B cell (primary cell): ENCODE data around the gene CCDC102A.

Experiments used
- EZH2 ChIP-seq: IDR thresholded peaks from 2 replicates; pipeline ENCODE4 v1.6.1; 2012; ENCODE audit warnings: borderline replicate concordance, low read depth, mild to moderate bottlenecking, moderate library complexity, low read length; ENCODE audit not compliant: insufficient read depth, poor library complexity, severe bottlenecking
- TF ChIP-seq, protein P1 (sequence below): fragments of 200-600 bp; IDR thresholded peaks from one replicate; pipeline ENCODE4 v1.8.0; 2022; ENCODE audit warnings: antibody characterized with exemption, mild to moderate bottlenecking

- TF ChIP-seq, protein P1, sequence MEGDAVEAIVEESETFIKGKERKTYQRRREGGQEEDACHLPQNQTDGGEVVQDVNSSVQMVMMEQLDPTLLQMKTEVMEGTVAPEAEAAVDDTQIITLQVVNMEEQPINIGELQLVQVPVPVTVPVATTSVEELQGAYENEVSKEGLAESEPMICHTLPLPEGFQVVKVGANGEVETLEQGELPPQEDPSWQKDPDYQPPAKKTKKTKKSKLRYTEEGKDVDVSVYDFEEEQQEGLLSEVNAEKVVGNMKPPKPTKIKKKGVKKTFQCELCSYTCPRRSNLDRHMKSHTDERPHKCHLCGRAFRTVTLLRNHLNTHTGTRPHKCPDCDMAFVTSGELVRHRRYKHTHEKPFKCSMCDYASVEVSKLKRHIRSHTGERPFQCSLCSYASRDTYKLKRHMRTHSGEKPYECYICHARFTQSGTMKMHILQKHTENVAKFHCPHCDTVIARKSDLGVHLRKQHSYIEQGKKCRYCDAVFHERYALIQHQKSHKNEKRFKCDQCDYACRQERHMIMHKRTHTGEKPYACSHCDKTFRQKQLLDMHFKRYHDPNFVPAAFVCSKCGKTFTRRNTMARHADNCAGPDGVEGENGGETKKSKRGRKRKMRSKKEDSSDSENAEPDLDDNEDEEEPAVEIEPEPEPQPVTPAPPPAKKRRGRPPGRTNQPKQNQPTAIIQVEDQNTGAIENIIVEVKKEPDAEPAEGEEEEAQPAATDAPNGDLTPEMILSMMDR: no peak
- no peak for TF ChIP-seq EZH2
Observed at GRCh38 chr16:57574086-57574485, 37.7 kb upstream of the CCDC102A start.
